Lower leg skin (tissue), 4 donors: Measurements from ENCODE around the gene STAG1. TPM values are rescaled to one million over a fixed set of nuclear protein-coding genes. Genes with fewer than 3 reads are reported as not detected.
A peak's percentile ranks its signal among the peaks of the same experiment; 100 is the strongest.
"Not testable (repeated sequence)": the region's sequence is repeated elsewhere in the genome, so short reads cannot be mapped to it uniquely, and the experiment has no call there.

Source experiments
- DNase-seq, 2 donors: peaks; one replicate each; pipeline ENCODE4 v3.0.0-alpha.2; 2019; ENCODE audit warnings: low spot score in 2 of 2
- H3K4me3 ChIP-seq: fragments of 200-600 bp; sonication (generic); 2 replicates; pipeline ENCODE4 v1.5.1; 2017; ENCODE audit warnings: mild to moderate bottlenecking, low read depth; ENCODE audit not compliant: poor library complexity, severe bottlenecking
- CTCF ChIP-seq, 3 donors: fragments of 450-650 bp; IDR thresholded peaks; one replicate each; pipeline ENCODE4 v1.5.1; 2016; ENCODE audit warnings: antibody characterized with exemption in 3 of 3, mild to moderate bottlenecking in 3 of 3, moderate library complexity in 2 of 3
- POLR2A ChIP-seq, 2 donors: fragments of 450-650 bp; IDR thresholded peaks; one replicate each; pipeline ENCODE4 v1.6.1; 2016 to 2017; ENCODE audit warnings: antibody characterized with exemption in 2 of 2, mild to moderate bottlenecking in 1 of 2, moderate library complexity in 1 of 2
- WGBS, 2 donors: methylation state at CpG; one replicate each; pipeline ENCODE4 v1.1.5; 2018; 5-methylcytosine and 5-hydroxymethylcytosine counted together
- intact Hi-C: fragments of 100-400 bp; cut with DNase I; formaldehyde crosslinking; loops from one replicate; pipeline ENCODE4 v1.15.0; 2023; ENCODE audit warnings: low total_unique reads
- total RNA-seq, 4 donors: library from RNA; depleted of rRNA; stranded (reverse); fragments of >200 nt; gene quantifications; one replicate each; pipeline ENCODE4 v1.1.0, GENCODE V29; 2016

STAG1 gene
- total RNA-seq, 4 donors from 2014 or later, result 32.1 to 37.7 (median 34.4) TPM

GRCh38 chr3:136750897-136751315 is 1.3 kb downstream of the STAG1 start:
- intact Hi-C loops, result loop anchor here (5.0 kb wide), 1 partner anchor 359 kb away; no protein-coding TSS in a partner anchor
- DNase-seq, result no peak

GRCh38 chr3:136750209-136750896 is 1.8 kb downstream of the STAG1 start:
- intact Hi-C loops, result loop anchor here (5.0 kb wide), 1 partner anchor 358 kb away; no protein-coding TSS in a partner anchor

More at GRCh38 chr3:136750897-136751315, 1.3 kb downstream of the STAG1 start:
- 1 to 2% methylated on average over 9 of the region's 9 CpGs for WGBS, 2 donors
- peak overlapping the region; percentile 61 for H3K4me3 ChIP-seq
- TF ChIP-seq POLR2A (IDR thresholded peaks at IDR 0.05), result no peak
- TF ChIP-seq CTCF (IDR thresholded peaks at IDR 0.05), result no peak

GRCh38 chr3:136749602-136750001 is 2.6 kb downstream of the STAG1 start:
- not testable (repeated sequence) for DNase-seq, H3K4me3 ChIP-seq
- WGBS, 2 donors, result 75 to 76% methylated on average over 6 of the region's 6 CpGs

More at GRCh38 chr3:136750209-136750896, 1.8 kb downstream of the STAG1 start:
- WGBS, 2 donors, result 4 to 5% methylated on average over 8 of the region's 8 CpGs
- TF ChIP-seq CTCF (IDR thresholded peaks at IDR 0.05) (no peak), POLR2A (IDR thresholded peaks at IDR 0.05) (no peak)
- DNase-seq, result no peak
- no peak overlapping the region for H3K4me3 ChIP-seq

GRCh38 chr3:136749091-136749490 is 3.1 kb downstream of the STAG1 start:
- TF ChIP-seq POLR2A (IDR thresholded peaks at IDR 0.05), result no peak
- H3K4me3 ChIP-seq, result no peak overlapping the region
- intact Hi-C loops, result loop anchor here (10.0 kb wide), 1 partner anchor 674 kb away; no protein-coding TSS in a partner anchor
- 61 to 64% methylated on average over 4 of the region's 4 CpGs for WGBS, 2 donors
- DNase-seq, result no peak

More at GRCh38 chr3:136749602-136750001, 2.6 kb downstream of the STAG1 start:
- intact Hi-C loops, result loop anchor here (5.0 to 10.0 kb wide), 2 partner anchors 357 to 675 kb away; no protein-coding TSS in a partner anchor

- TF ChIP-seq POLR2A (IDR thresholded peaks at IDR 0.05), result no peak
- TF ChIP-seq CTCF (IDR thresholded peaks at IDR 0.05), result no peak
- intact Hi-C loops, result loop anchor here (10.0 kb wide), 1 partner anchor 671 kb away; no protein-coding TSS in a partner anchor
- no peak overlapping the region for H3K4me3 ChIP-seq
- no peak for DNase-seq
Measured at GRCh38 chr3:136745916-136746315, 6.3 kb downstream of the STAG1 start.

- 77 to 83% methylated on average over 2 of the region's 2 CpGs for WGBS, 2 donors
- DNase-seq, result no peak
- TF ChIP-seq POLR2A (IDR thresholded peaks at IDR 0.05) (no peak), CTCF (IDR thresholded peaks at IDR 0.05) (no peak)
- H3K4me3 ChIP-seq, result no peak overlapping the region
- intact Hi-C loops, result loop anchor here (10.0 kb wide), 1 partner anchor 666 kb away; no protein-coding TSS in a partner anchor
Measured at GRCh38 chr3:136741063-136741462, 11.1 kb downstream of the STAG1 start.
